Left cardiac atrium (tissue), 4 donors: ENCODE results near the gene TOM1L2. TPM values are rescaled to one million over a fixed set of nuclear protein-coding genes. Genes with fewer than 3 reads are reported as not detected.
"Not testable (repeated sequence)": the region's sequence is repeated elsewhere in the genome, so short reads cannot be mapped to it uniquely, and the experiment has no call there.

ENCODE experiments used
- ATAC-seq, 2 donors: fragments of 200-7000 bp; cut with Tn5 transposase; one replicate each; pipeline ENCODE4 v1.9.1; 2020; ENCODE audit warnings: mild to moderate bottlenecking in 2 of 2, moderate library complexity in 2 of 2
- DNase-seq: peaks from one replicate; pipeline ENCODE4 v3.0.0-alpha.2; 2020
- intact Hi-C, 2 donors: fragments of 100-400 bp; cut with DNase I; formaldehyde crosslinking; loops; one replicate each; pipeline versions ENCODE4 v1.14.1 to v1.15.1; 2022 to 2023
- total RNA-seq, 2 donors: library from RNA; stranded (reverse); fragmentation: NEBNext Ultra II Directional; extraction: Animal tissue kit (Norgen Biotek cat#: 25700); gene quantifications; one replicate each; pipeline ENCODE4 v1.2.1, GENCODE V29; 2021
- donor health status: DM: no; HTN: yes; CAD: no.
- donor health status: DM: no; HTN: yes; CAD: no; lungs with severe emphysema.
- donor health status: DM: yes; HTN: yes; CAD: no.
- donor health status: Dilated cardiomyopathy.

Gene TOM1L2
- total RNA-seq, 2 donors from 2014 or later = 179 to 183 TPM

- ATAC-seq (no peak), DNase-seq (no peak)
- intact Hi-C loops = no loop called here
These were observed 6.6 kb upstream of the TOM1L2 start for GRCh38 chr17:17978481-17979424.

GRCh38 chr17:17976931-17977570 lies 4.9 kb upstream of the TOM1L2 start:
- ATAC-seq = no peak
- intact Hi-C loops = no loop called here
- DNase-seq = no peak

DNA sequence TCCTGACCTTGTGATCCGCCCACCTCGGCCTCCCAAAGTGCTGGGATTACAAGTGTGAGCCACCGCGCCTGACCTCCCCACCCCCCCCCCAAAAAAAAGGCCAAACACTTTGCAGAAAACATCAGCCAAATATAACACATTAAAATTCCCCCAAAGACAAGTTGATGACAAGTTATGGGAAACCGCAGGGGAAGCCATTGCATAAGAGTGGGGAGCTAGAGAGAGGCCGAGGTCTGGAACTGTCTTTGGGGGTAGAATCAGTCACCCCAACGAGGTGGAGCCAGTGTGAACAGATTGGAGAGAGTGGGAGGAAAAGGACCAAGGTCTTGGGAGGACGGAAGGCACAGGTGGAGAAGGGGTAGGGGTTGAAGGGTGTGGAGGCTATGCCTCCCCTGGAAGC lies 3.2 kb upstream of the TOM1L2 start:
- intact Hi-C loops = no loop called here
- DNase-seq (no peak), ATAC-seq (no peak)

DNA sequence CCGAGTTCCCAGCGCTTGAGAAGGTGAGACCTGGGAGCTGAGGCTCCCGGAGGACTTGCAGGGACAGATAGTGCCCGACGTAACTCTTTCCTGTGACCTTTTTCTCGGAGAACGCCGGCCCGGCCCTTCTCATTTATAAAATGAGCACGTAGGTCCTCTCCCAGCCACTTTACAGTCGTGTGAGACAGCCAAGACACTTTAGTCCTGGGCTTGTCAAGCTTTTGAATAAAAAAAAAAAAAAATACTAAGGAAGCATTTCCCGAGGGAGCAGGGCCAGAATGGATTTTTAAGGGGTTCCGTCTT lies 703 bp upstream of the TOM1L2 start:
- no peak for ATAC-seq
- intact Hi-C loops = no loop called here
- DNase-seq = no peak

GRCh38 chr17:17971431-17972125 lies 622 bp downstream of the TOM1L2 start:
- DNase-seq (peak; percentile 51), ATAC-seq (peak; percentile 38 to 39)
- intact Hi-C loops = no loop called here

DNA sequence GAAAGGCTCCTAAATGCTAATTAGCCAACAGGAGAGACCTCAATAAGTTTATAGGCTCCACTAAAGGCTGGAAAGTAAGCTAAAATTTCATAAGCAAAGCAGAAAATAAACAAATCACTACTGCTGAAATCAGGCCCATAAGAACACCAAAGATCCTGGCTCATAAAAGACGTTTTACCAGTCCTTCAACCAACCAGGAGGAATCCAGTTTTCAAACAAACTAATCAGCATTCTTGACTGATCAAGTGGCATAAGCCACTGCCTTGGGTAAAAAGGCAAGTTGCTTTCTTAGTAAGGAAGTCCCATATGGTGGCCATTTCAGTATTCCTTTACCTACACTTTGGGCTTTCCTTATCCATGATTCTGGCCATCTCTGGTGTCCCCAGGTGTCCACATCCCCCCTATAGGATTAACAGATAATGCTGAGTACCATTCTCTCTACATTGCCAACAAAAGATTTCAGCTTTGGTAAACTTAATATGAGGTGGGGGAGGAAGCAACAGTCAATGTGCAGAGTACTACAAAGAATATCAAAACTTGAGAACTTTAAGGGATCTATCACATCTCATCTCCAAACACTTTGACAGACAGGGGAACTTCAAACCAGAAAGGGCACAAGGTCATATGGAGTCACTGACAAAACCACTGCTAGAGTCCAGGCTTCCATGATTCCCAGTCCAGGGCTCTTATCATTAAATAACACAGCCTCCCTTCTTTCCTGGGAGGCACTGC lies 1.3 kb downstream of the TOM1L2 start:
- DNase-seq (no peak), ATAC-seq (no peak)
- intact Hi-C loops = no loop called here

DNA sequence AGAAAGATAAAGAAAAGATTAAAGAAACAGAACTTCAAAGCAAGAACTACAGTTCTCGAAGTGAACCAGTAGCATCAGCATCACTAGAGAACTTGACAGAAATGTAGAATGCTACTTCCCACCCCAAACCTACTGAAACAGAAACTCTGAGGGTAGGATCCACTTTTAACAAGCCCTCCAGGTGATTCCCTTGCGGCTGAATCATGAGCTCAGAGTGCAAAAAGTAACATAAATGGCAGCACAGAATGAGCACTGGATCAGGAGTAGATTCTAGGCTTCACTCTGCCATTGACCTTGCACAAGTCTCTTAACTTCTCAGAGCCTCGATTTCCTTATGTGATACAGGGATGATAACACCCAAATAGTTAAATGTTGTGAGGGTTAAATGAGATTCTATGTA lies 5.8 kb downstream of the TOM1L2 start:
- DNase-seq (no peak), ATAC-seq (no peak)
- intact Hi-C loops = no loop called here

DNA sequence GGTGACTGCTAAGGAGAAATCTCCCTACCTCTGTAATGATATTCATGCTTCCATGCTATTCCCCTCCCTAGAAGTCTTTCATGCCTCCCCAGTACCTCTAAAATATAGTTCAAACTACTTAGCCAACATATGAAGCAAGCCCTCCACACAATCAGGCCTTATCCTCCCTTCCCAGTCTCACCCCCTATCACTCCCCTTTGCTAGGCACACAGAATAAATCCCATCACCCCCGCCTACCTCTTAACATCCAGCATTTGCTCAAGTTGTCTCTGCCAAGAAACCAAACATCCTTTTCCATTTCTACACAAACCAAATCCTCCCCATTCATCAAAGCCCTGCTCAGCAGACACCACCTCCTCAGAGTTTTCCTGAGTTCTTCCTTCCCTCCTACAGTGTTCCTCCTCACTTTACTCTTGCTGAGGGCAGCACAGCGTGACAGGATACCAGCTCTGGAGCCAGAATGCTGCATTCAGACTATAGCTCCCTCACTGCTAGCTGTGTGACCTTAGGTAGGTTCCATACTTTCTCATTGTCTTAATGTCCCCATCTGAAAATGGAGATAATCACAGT lies 7.0 kb downstream of the TOM1L2 start:
- intact Hi-C loops = no loop called here
- DNase-seq (no peak), ATAC-seq (no peak)

- no peak for ATAC-seq
- intact Hi-C loops = no loop called here
- no peak for DNase-seq
These were observed 7.5 kb downstream of the TOM1L2 start for GRCh38 chr17:17964710-17965109.

DNA sequence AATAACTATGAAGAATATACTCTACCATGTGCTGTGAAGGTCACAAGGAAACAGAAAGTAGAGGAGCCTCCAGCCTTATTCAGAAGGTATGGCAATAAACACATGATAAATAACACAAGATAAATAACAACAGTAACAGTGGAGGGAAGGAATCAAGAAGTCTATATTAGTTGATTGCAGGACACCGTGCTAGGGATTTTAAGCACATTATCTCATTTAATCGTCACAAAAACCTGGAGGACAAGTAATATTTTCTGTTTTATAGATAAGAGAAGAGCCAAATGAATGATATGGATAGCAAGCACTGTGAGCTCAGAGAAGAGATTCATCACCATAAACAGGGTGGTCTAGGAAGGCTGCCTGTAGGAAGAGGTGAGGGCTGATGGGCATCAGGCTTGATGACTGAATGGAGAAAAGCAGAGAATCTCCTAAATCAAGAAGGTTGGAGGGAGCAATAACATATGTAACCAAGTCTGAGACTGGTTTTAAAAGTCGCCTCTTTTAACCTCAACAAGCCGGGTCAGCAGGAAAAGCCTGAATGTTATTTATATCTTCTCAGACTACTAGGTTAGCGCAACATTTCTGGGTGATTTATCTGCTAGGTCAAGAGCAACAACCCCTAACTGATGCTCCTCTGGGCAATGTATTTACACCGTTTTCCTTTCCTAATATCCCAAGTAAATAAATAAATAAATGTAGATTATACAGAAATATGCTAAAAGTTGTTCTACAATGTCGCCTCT lies 8.3 kb downstream of the TOM1L2 start:
- intact Hi-C loops = no loop called here

DNA sequence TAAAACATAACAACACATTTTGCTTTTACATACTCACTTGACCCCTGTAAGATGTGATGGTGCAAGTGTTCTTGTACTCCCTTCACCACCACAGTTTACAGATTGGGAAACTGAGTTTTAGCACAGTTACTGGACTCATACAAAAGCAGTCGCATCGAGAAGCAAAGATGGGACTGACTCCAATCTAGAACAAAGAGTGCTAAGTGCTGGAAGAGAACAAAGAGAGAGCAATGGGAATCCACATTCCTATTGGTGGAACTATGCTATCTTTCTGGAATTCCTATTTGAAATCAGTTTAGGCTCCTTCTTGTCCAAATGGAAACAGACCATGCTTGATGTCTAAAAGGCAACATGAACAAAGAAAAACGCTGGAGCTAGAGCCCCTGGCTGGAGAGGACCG lies 9.1 kb downstream of the TOM1L2 start:
- ATAC-seq (no peak), DNase-seq (no peak)
- intact Hi-C loops = no loop called here

More for the DNA sequence above, 8.3 kb downstream of the TOM1L2 start:
- DNase-seq (no peak), ATAC-seq (no peak)

- intact Hi-C loops = no loop called here
- no peak for DNase-seq
- ATAC-seq = no peak
These were observed 11.6 kb downstream of the TOM1L2 start for GRCh38 chr17:17960500-17961030.

DNA sequence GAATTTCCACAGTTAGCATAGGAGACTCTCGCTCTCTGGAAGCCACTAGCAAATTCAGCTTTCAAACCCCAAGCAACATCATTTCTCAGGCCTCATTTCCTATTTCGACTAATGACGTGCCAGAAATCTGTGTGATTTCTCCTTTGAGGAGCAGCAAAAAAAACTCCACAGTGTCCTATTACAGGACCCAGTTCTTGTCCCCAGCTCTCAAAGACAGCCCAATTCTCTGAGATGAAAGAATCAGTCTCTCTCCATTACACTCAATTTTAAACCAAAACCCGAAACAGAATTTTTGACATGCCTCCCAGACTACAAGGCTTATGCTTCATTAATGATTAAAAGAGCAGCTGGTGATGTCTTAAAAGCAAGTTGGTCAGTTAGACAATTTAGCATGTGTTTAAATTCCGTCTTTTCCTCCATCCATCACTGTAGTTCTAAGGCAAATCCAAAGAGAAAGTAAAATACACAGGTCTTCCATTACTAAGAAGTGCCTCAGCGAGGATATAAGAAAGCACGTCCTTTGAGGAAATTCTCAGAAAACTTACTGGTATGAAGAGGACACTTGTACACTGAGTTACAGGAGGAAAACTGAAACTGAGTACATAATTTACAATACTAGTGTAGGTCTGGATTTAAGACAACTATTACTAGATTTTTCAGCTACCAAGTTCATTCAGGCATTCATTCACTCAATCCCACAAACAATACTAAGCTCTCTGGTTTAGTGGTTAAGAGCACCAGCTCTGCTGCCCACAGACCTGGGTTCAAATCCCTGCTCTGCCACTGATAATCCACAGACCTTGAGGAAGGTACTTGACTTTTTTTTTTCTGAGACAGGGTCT lies 12.5 kb downstream of the TOM1L2 start:
- DNase-seq (no peak), ATAC-seq (no peak)
- intact Hi-C loops = no loop called here

GRCh38 chr17:17958982-17959381 lies 13.2 kb downstream of the TOM1L2 start:
- intact Hi-C loops = no loop called here
- DNase-seq = no peak
- no peak for ATAC-seq

DNA sequence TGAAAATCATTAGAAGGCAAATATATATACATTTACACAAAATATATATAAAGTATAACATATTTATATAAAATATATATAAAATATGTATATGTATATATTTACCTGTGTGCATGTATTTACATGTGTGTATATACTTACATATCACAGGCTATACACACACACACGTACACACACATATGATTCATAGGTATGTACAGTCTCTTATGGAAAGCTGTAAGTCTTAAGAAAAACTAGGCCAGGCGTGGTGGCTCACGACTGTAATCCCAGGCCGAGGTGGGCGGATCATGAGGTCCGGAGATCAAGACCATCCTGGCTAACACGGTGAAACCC lies 14.7 kb downstream of the TOM1L2 start:
- no peak for DNase-seq
- ATAC-seq = no peak
- intact Hi-C loops = no loop called here

GRCh38 chr17:17955790-17956341 lies 16.3 kb downstream of the TOM1L2 start:
- ATAC-seq, DNase-seq, intact Hi-C loops: not testable (repeated sequence)

- no peak for DNase-seq
- intact Hi-C loops = no loop called here
- no peak for ATAC-seq
These were observed 18.1 kb downstream of the TOM1L2 start for GRCh38 chr17:17954079-17954478.
